HepG2 (cell line): ENCODE results near the gene TMEM98. TPM values are rescaled to one million over a fixed set of nuclear protein-coding genes. Genes with fewer than 3 reads are reported as not detected.

Experiments used
- ATF7-NPFF ChIP-seq: sonication (generic); formaldehyde crosslinking; IDR thresholded peaks from 2 replicates; pipeline ENCODE4 v1.8.1; 2023; ENCODE audit warnings: mild to moderate bottlenecking, low read depth, missing genetic modification reagents, moderate library complexity
- CBX2 ChIP-seq, 2 experiments: fragments of 200-600 bp in 1 of 2; sonication (generic); formaldehyde crosslinking in 1 of 2; IDR thresholded peaks; 2 replicates each; pipeline versions ENCODE4 v1.7.0 to v1.8.1; 2018 to 2022; ENCODE audit warnings: low read depth in 2 of 2, low read length in 1 of 2, mild to moderate bottlenecking in 1 of 2, missing genetic modification reagents in 1 of 2
- FOXO4 ChIP-seq: sonication (generic); formaldehyde crosslinking; conservative IDR thresholded peaks from 2 replicates; pipeline ENCODE4 v1.8.1; 2023; ENCODE audit warnings: missing genetic modification reagents
- RORA ChIP-seq: sonication (generic); formaldehyde crosslinking; IDR thresholded peaks from 2 replicates; pipeline ENCODE4 v1.5.0; 2020; ENCODE audit warnings: mild to moderate bottlenecking, missing genetic modification reagents, moderate library complexity
- ZNF256 ChIP-seq: sonication (generic); formaldehyde crosslinking; conservative IDR thresholded peaks from 2 replicates; pipeline ENCODE4 v1.4.0; 2020; ENCODE audit warnings: missing genetic modification reagents
- ZNF337 ChIP-seq: sonication (generic); formaldehyde crosslinking; IDR thresholded peaks from 2 replicates; pipeline ENCODE4 v1.5.1; 2020; ENCODE audit warnings: missing genetic modification reagents, low read depth, mild to moderate bottlenecking, borderline replicate concordance
- ZNF407 ChIP-seq: sonication (generic); formaldehyde crosslinking; IDR thresholded peaks from one replicate; pipeline ENCODE4 v1.5.1; 2020; ENCODE audit warnings: mild to moderate bottlenecking, missing genetic modification reagents; ENCODE audit errors: not compliant biosample characterization
- polyA plus RNA-seq, 8 experiments: library from polyadenylated mRNA; depleted of rRNA in 3 of 8; stranded (reverse) in 7 of 8; unstranded in 1 of 8; fragments of >200 nt; fragmentation: Illumina TruSeq in 4 of 8; extraction: Trizol in 4 of 8; gene quantifications; 2 replicates each; pipeline versions ENCODE4 v1.2.1 to v1.2.3, GENCODE V29; 2011 to 2016; ENCODE audit warnings: low read depth in 4 of 8, missing spikeins in 1 of 8, mixed read lengths in 1 of 8; ENCODE audit not compliant: insufficient read depth in 1 of 8
- total RNA-seq, 5 experiments: library from RNA; depleted of rRNA; stranded (reverse); fragments of >200 nt; fragmentation: Illumina TruSeq; extraction: Trizol; gene quantifications; 2 replicates each; pipeline ENCODE4 v1.2.3, GENCODE V29; 2016; ENCODE audit warnings: low read depth in 1 of 5

The TMEM98 gene
- total and polyA plus RNA-seq, 2 of the 13 experiments (the other 11 are each of a cell fraction or from before 2014, with no cell fraction given): 103 to 175 TPM

GRCh38 chr17:32878211-32878610, 49.7 kb upstream of the TMEM98 start (continued):
- TF ChIP-seq ZNF407 (CRISPR knock-in tag) (no peak), ZNF256 (no peak), FOXO4 (CRISPR knock-in tag) (no peak), ZNF337 (CRISPR knock-in tag) (no peak), ATF7-NPFF (no peak), CBX2 (IDR thresholded peaks at IDR 0.05; ENCODE audit: low read depth, low read length) (no peak), CBX2 (CRISPR knock-in tag; IDR thresholded peaks at IDR 0.05; ENCODE audit: low read depth) (no peak), RORA (CRISPR knock-in tag) (no peak)
